IPS-18a (cell line): ENCODE data around the gene SLC6A18.
"Not testable (repeated sequence)": the region's sequence is repeated elsewhere in the genome, so short reads cannot be mapped to it uniquely, and the experiment has no call there.

Source experiments
- H3K27ac ChIP-seq: one replicate; pipeline ENCODE4 v1.5.1; 2013; ENCODE audit warnings: low read length
- H3K27me3 ChIP-seq: one replicate; pipeline ENCODE4 v1.6.1; 2013; ENCODE audit warnings: mild to moderate bottlenecking, low read length; ENCODE audit not compliant: control insufficient read depth, insufficient read depth
- H3K36me3 ChIP-seq: one replicate; pipeline ENCODE4 v1.6.1; 2013; ENCODE audit warnings: low read depth, low read length; ENCODE audit not compliant: control insufficient read depth
- H3K4me1 ChIP-seq: one replicate; pipeline ENCODE4 v1.6.1; 2013; ENCODE audit warnings: low read depth, low read length; ENCODE audit not compliant: control insufficient read depth
- H3K4me3 ChIP-seq: one replicate; pipeline ENCODE4 v1.5.1; 2013; ENCODE audit warnings: low read length
- H3K9ac ChIP-seq: one replicate; pipeline ENCODE4 v1.6.1; 2013; ENCODE audit warnings: mild to moderate bottlenecking, low read length, moderate library complexity
- H3K9me3 ChIP-seq: one replicate; pipeline ENCODE4 v1.6.1; 2013; ENCODE audit warnings: low read depth, low read length; ENCODE audit not compliant: control insufficient read depth

Gene SLC6A18

GRCh38 chr5:1279443-1280151 is 54.4 kb downstream of the SLC6A18 start:
- H3K4me1 ChIP-seq: no peaks in the 10 kb centered on the region
- peaks cover 5% of the 10 kb centered on the region for H3K36me3 ChIP-seq
- H3K27ac ChIP-seq: no peak overlapping the region
- H3K27me3 ChIP-seq: no peaks in the 10 kb centered on the region
- H3K4me3 ChIP-seq: no peak overlapping the region
- no peak overlapping the region for H3K9ac ChIP-seq
- H3K9me3 ChIP-seq: no peaks in the 10 kb centered on the region

- Histone ChIP-seq H3K9me3 (no peaks in the 10 kb centered on the region), H3K4me3 (no peak overlapping the region), H3K36me3 (peaks cover 5% of the 10 kb centered on the region), H3K27me3 (no peaks in the 10 kb centered on the region), H3K27ac (no peak overlapping the region), H3K9ac (no peak overlapping the region), H3K4me1 (no peaks in the 10 kb centered on the region)
Measured at GRCh38 chr5:1280177-1281037, 55.2 kb downstream of the SLC6A18 start.

- H3K4me3 ChIP-seq: no peak overlapping the region
- no peaks in the 10 kb centered on the region for H3K4me1 ChIP-seq
- H3K36me3 ChIP-seq: peaks cover 5% of the 10 kb centered on the region
- no peaks in the 10 kb centered on the region for H3K27me3 ChIP-seq
- H3K27ac ChIP-seq: no peak overlapping the region
- H3K9ac ChIP-seq: no peak overlapping the region
- H3K9me3 ChIP-seq: no peaks in the 10 kb centered on the region
Measured at GRCh38 chr5:1281038-1281882, 56.1 kb downstream of the SLC6A18 start.

- Histone ChIP-seq H3K27me3 (no peaks in the 10 kb centered on the region), H3K9me3 (no peaks in the 10 kb centered on the region)
Measured at GRCh38 chr5:1282131-1282992, 57.2 kb downstream of the SLC6A18 start.

GRCh38 chr5:1282993-1283728 is 58.0 kb downstream of the SLC6A18 start:
- not testable (repeated sequence) for H3K36me3 ChIP-seq, H3K27ac ChIP-seq, H3K9me3 ChIP-seq, H3K9ac ChIP-seq, H3K4me1 ChIP-seq, H3K27me3 ChIP-seq, H3K4me3 ChIP-seq

More at GRCh38 chr5:1282131-1282992, 57.2 kb downstream of the SLC6A18 start:
- Histone ChIP-seq H3K4me3 (no peak overlapping the region), H3K36me3 (peaks cover 5% of the 10 kb centered on the region), H3K9ac (no peak overlapping the region), H3K27ac (no peak overlapping the region), H3K4me1 (no peaks in the 10 kb centered on the region)

- H3K4me1 ChIP-seq, H3K9ac ChIP-seq, H3K27me3 ChIP-seq, H3K9me3 ChIP-seq, H3K27ac ChIP-seq, H3K4me3 ChIP-seq, H3K36me3 ChIP-seq: not testable (repeated sequence)
Measured at GRCh38 chr5:1283729-1284041, 58.5 kb downstream of the SLC6A18 start.

- H3K36me3 ChIP-seq, H3K4me1 ChIP-seq, H3K27me3 ChIP-seq, H3K27ac ChIP-seq, H3K9ac ChIP-seq, H3K4me3 ChIP-seq, H3K9me3 ChIP-seq: not testable (repeated sequence)
Measured at GRCh38 chr5:1284336-1284970, 59.3 kb downstream of the SLC6A18 start.

GRCh38 chr5:1285141-1285540 is 60.0 kb downstream of the SLC6A18 start:
- no peaks in the 10 kb centered on the region for H3K27me3 ChIP-seq
- no peaks in the 10 kb centered on the region for H3K36me3 ChIP-seq
- H3K9me3 ChIP-seq: no peaks in the 10 kb centered on the region
- no peak overlapping the region for H3K27ac ChIP-seq
- no peak overlapping the region for H3K4me3 ChIP-seq
- no peak overlapping the region for H3K9ac ChIP-seq
- H3K4me1 ChIP-seq: no peaks in the 10 kb centered on the region

GRCh38 chr5:1285883-1286291 is 60.7 kb downstream of the SLC6A18 start:
- H3K9ac ChIP-seq: no peak overlapping the region
- H3K36me3 ChIP-seq: no peaks in the 10 kb centered on the region
- no peak overlapping the region for H3K27ac ChIP-seq
- H3K4me1 ChIP-seq: no peaks in the 10 kb centered on the region
- H3K4me3 ChIP-seq: no peak overlapping the region
- H3K9me3 ChIP-seq: no peaks in the 10 kb centered on the region
- H3K27me3 ChIP-seq: no peaks in the 10 kb centered on the region
